HFFc6 (cell line): Measurements from ENCODE around the gene PRKG1. TPM values are rescaled to one million over a fixed set of nuclear protein-coding genes. Genes with fewer than 3 reads are reported as not detected.
"Not testable (repeated sequence)": the region's sequence is repeated elsewhere in the genome, so short reads cannot be mapped to it uniquely, and the experiment has no call there.

Experiments
- DNase-seq: peaks from one replicate; pipeline ENCODE4 v3.0.0-alpha.2; 2018
- H3K27ac Mint-ChIP-seq: 2 replicates; pipeline ENCODE4 v1.8.0; 2020; ENCODE audit warnings: mild to moderate bottlenecking, mixed read lengths
- H3K27me3 Mint-ChIP-seq: 2 replicates; pipeline ENCODE4 v1.8.0; 2021; ENCODE audit warnings: mild to moderate bottlenecking, moderate library complexity, mixed read lengths; ENCODE audit not compliant: insufficient read depth
- H3K36me3 Mint-ChIP-seq: 2 replicates; pipeline ENCODE4 v1.8.0; 2021; ENCODE audit warnings: low read depth, mixed read lengths
- H3K4me1 Mint-ChIP-seq: 2 replicates; pipeline ENCODE4 v1.8.0; 2020; ENCODE audit warnings: low read depth, mixed read lengths
- H3K4me3 Mint-ChIP-seq: 2 replicates; pipeline ENCODE4 v1.8.0; 2020; ENCODE audit warnings: mild to moderate bottlenecking, moderate library complexity, mixed read lengths
- H3K9me3 Mint-ChIP-seq: 2 replicates; pipeline ENCODE4 v1.8.0; 2020; ENCODE audit warnings: mild to moderate bottlenecking, mixed read lengths
- total RNA-seq, 6 experiments: library from RNA; stranded (reverse); fragmentation: NEBNext Ultra II Directional; extraction: Animal tissue kit (Norgen Biotek cat#: 25700); gene quantifications; 2 replicates in 1 of 6; 3 replicates in 5 of 6; pipeline ENCODE4 v1.2.3, GENCODE V29; 2021
- TF ChIP-seq, protein P1 (sequence below): fragments of 200-600 bp; sonication (generic); IDR thresholded peaks from 2 replicates; pipeline ENCODE4 v1.5.0; 2021; ENCODE audit warnings: antibody characterized with exemption, mild to moderate bottlenecking

Gene PRKG1
- total RNA-seq, 6 experiments from 2014 or later: 9.3 to 10.1 (median 9.8) TPM

- Mint-ChIP-seq H3K27me3 (no peaks in the 10 kb centered on the region), H3K27ac (no peak overlapping the region), H3K4me3 (no peak overlapping the region), H3K4me1 (peaks cover 20% of the 10 kb centered on the region), H3K36me3 (no peaks in the 10 kb centered on the region), H3K9me3 (no peaks in the 10 kb centered on the region)
- TF ChIP-seq, protein P1, sequence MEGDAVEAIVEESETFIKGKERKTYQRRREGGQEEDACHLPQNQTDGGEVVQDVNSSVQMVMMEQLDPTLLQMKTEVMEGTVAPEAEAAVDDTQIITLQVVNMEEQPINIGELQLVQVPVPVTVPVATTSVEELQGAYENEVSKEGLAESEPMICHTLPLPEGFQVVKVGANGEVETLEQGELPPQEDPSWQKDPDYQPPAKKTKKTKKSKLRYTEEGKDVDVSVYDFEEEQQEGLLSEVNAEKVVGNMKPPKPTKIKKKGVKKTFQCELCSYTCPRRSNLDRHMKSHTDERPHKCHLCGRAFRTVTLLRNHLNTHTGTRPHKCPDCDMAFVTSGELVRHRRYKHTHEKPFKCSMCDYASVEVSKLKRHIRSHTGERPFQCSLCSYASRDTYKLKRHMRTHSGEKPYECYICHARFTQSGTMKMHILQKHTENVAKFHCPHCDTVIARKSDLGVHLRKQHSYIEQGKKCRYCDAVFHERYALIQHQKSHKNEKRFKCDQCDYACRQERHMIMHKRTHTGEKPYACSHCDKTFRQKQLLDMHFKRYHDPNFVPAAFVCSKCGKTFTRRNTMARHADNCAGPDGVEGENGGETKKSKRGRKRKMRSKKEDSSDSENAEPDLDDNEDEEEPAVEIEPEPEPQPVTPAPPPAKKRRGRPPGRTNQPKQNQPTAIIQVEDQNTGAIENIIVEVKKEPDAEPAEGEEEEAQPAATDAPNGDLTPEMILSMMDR: no peak
- DNase-seq: peak; percentile 29
These were observed 608.9 kb downstream of the PRKG1 start for GRCh38 chr10:51683031-51683691.

DNA sequence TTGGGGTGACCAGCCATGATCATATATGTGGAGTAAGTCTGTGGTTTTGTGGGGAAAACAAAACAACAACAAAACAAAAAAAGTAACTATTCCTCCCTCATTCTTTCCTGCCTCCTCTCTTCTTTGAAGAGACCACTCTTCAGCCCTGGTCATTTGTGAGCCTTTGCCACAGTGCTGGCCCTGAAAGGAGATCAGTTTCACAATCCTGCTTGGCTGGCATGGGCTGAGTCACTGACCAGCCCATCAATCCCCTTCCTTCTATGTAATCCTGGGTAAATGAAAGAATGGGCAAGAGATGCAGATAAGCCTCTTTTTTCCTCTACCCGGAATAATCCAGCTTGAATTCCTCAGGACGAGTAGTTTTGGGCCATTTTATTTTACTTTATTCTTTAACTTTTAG lies 611.5 kb downstream of the PRKG1 start:
- DNase-seq: no peak
- H3K9me3 Mint-ChIP-seq: no peaks in the 10 kb centered on the region
- no peak overlapping the region for H3K4me3 Mint-ChIP-seq
- H3K27me3 Mint-ChIP-seq: peaks cover 1% of the 10 kb centered on the region; the same call in 1 of the 2 replicates
- H3K36me3 Mint-ChIP-seq: no peaks in the 10 kb centered on the region
- H3K27ac Mint-ChIP-seq: no peak overlapping the region
- H3K4me1 Mint-ChIP-seq: peaks cover 20% of the 10 kb centered on the region
- TF ChIP-seq, protein P1: no peak

- Mint-ChIP-seq H3K27ac (no peak overlapping the region), H3K4me3 (no peak overlapping the region), H3K36me3 (no peaks in the 10 kb centered on the region), H3K9me3 (no peaks in the 10 kb centered on the region), H3K27me3 (peaks cover 1% of the 10 kb centered on the region), H3K4me1 (peaks cover 20% of the 10 kb centered on the region)
- DNase-seq: no peak
- TF ChIP-seq, protein P1: no peak
These were observed 613.0 kb downstream of the PRKG1 start for GRCh38 chr10:51687296-51687695.

DNA sequence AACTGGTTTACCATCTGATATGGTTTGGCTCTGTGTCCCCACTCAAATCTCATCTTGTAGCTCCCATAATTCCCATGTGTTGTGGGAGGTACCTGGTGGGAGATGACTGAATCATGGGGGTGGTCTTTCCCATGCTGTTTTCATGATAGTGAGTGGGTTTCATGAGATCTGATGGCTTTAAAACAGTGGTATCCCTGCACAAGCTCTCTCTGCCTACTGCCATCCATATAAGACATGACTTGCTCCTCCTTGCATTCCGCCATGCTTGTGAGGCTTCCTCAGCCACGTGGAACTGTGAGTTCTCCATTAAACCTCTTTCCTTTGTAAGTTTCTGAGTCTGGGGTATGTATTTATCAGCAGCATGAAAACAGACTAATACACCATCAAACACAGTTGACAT lies 614.5 kb downstream of the PRKG1 start:
- not testable (repeated sequence) for H3K27ac Mint-ChIP-seq, DNase-seq, H3K4me3 Mint-ChIP-seq, H3K36me3 Mint-ChIP-seq, H3K4me1 Mint-ChIP-seq, H3K27me3 Mint-ChIP-seq, H3K9me3 Mint-ChIP-seq

GRCh38 chr10:51689536-51689935 lies 615.2 kb downstream of the PRKG1 start:
- no peak overlapping the region for H3K27ac Mint-ChIP-seq
- H3K9me3 Mint-ChIP-seq: no peaks in the 10 kb centered on the region
- no peaks in the 10 kb centered on the region for H3K36me3 Mint-ChIP-seq
- no peak overlapping the region for H3K4me3 Mint-ChIP-seq
- H3K27me3 Mint-ChIP-seq: peaks cover 1% of the 10 kb centered on the region
- H3K4me1 Mint-ChIP-seq: peaks cover 5% of the 10 kb centered on the region; the same call in 1 of the 2 replicates
- DNase-seq: no peak
- TF ChIP-seq, protein P1: no peak

GRCh38 chr10:51691135-51691534 lies 616.8 kb downstream of the PRKG1 start:
- Mint-ChIP-seq H3K27ac (no peak overlapping the region), H3K27me3 (peaks cover 1% of the 10 kb centered on the region), H3K4me3 (no peak overlapping the region), H3K9me3 (no peaks in the 10 kb centered on the region), H3K36me3 (no peaks in the 10 kb centered on the region), H3K4me1 (peaks cover 5% of the 10 kb centered on the region; the same call in 1 of the 2 replicates)
- no peak for DNase-seq
- TF ChIP-seq, protein P1: no peak
